Epithelial cell of proximal tubule (primary cell): ENCODE results near the gene TMEM119. TPM values are rescaled to one million over a fixed set of nuclear protein-coding genes. Genes with fewer than 3 reads are reported as not detected.

ENCODE experiments used
- DNase-seq: peaks from one replicate; pipeline ENCODE4 v3.0.0-alpha.2; 2011; ENCODE audit warnings: low read depth
- H3K4me3 ChIP-seq: 2 replicates; pipeline ENCODE4 v1.5.1; 2011; ENCODE audit warnings: low read depth, mild to moderate bottlenecking, low read length
- CTCF ChIP-seq: conservative IDR thresholded peaks from 2 replicates; pipeline ENCODE4 v1.5.1; 2012; ENCODE audit warnings: low read depth, mild to moderate bottlenecking, low read length
- total RNA-seq: library from RNA; depleted of rRNA; stranded (reverse); fragments of >200 nt; gene quantifications from 2 replicates; pipeline ENCODE4 v1.2.3, GENCODE V29; 2015

The TMEM119 gene
- total RNA-seq, 1 donor from 2014 or later: 0.06 TPM

DNA sequence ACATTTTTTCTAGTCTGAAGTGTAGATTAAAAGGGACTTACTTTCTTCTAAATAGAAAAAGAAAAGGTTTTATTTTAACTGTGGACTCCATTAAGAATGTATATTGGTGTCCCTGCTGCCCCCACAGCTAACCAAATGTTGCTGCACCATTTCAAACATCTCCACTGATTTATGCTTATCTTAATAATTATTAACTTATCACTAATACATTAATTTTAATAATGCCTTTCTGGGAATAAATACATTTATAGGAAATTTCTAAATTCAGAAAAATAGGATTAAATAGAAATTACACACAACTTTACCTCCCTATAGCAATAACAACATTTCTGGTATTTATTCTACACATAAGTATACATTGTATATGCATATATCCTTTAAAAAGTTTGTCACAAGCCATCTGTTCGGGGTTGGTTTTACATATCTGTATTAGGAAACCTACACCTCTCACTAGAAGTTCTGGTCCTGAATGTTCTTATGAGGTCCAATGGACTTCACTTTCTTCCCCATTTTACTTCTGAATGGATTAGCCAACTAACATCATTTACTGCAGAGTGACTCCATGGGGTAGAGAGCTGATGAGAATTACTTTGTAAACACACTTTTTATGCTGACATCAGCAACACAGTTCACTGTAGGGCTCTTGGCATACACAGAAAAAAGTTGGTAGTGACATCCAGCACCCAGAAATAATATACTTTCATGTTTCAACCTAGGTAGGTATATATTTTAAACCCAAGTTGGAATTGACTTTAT, 45.2 kb upstream of the TMEM119 start:
- H3K4me3 ChIP-seq: no peak overlapping the region
- TF ChIP-seq CTCF: no peak
- DNase-seq: no peak

DNA sequence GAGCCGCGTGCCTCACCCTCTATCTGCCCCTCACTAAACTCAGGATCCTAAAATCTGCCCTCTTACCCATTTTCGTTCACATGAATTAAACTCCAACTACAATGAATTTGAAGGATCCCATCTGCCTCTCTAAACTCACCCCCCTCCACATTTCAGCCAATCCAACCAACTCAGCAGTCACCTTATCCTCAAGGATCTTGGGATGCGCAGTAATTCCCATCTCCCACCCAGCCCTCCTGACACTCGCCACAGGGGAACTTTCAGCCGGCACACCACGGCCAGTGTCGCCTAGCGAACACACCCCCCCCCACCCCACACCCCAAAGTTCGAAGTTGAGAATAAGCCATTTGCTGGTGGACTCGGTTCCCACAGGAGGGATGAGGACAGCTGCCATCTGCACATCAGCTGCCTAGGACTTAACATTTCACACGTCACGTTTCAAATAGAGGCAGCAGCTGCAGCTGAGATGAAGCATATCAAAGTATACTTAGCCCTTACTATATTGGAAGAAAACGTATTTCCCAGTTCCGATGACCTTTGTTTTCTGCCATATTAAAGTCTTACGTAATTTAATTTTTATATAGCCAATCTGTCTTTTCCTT, 44.5 kb upstream of the TMEM119 start:
- no peak for TF ChIP-seq CTCF
- no peak for DNase-seq
- H3K4me3 ChIP-seq: no peak overlapping the region

DNA sequence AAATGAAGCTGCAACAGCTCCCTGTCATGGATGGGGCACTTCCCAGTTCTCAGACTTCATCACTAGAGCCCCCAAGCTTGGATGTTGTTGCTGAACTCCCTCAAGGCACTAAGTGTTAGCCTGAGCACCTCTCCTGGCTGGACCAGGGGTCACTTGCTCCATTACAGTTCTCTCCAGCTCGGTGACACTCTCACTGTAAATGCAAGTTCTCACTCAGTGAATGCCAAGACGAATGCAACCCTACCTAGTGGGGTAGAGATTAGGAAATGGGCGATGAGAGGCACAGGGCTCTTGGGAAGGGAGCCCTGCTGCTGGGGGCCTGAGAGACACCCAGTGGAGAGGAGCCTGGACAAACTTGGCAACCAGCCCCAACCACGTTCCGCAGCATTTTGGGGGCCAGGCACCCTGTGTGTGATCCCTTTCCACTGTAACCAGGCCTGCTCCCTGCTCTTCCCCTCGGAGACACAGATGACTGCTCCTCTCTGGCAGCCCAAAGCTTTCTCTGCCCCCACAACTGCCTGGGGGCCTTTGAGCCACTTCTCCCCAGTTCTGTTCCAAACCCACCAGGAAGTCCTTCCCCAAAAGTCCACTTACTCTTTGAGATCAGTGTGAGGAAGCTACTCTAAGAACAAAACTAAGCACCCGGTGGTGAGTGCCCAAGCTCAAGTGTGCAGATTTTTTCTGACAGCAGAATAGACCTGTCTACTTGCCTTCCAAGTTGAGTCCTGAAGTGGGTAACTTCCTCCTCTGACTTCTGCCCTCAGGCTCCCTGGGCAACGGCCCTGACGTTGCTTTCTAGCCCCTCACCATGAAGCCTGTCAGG, 43.8 kb upstream of the TMEM119 start:
- TF ChIP-seq CTCF: no peak
- DNase-seq: no peak
- H3K4me3 ChIP-seq: no peak overlapping the region

DNA sequence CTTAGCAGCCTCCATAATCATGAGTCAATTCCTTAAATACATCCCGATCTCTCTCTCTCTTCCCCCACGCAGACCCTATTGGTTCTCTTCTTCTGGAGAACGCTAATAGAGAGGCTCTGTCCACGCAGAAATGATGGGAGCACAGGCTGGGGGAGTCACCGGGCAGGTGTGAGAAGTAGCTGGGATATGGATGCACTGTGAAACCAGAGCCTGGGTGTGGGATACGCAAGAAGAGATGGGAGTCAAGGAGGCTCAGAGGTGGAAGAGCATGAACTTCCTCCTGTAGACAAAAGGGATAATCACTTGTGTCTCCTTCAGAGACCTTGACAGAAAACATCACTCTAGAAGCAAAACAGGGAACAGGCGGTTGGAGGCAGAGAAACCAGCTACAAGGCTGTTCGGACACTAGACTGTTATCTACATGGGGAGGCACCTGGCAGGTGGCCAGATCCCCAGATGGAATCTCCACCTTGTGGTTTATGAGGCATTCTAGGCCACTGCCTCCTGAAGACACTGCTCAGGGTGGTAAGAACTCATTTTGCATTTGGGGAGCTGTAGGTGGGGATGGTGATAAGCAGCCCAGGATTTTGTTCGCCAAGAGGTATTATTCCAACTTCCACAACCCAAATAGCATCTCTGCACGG, 43.0 kb upstream of the TMEM119 start:
- no peak for DNase-seq
- H3K4me3 ChIP-seq: no peak overlapping the region
- no peak for TF ChIP-seq CTCF

DNA sequence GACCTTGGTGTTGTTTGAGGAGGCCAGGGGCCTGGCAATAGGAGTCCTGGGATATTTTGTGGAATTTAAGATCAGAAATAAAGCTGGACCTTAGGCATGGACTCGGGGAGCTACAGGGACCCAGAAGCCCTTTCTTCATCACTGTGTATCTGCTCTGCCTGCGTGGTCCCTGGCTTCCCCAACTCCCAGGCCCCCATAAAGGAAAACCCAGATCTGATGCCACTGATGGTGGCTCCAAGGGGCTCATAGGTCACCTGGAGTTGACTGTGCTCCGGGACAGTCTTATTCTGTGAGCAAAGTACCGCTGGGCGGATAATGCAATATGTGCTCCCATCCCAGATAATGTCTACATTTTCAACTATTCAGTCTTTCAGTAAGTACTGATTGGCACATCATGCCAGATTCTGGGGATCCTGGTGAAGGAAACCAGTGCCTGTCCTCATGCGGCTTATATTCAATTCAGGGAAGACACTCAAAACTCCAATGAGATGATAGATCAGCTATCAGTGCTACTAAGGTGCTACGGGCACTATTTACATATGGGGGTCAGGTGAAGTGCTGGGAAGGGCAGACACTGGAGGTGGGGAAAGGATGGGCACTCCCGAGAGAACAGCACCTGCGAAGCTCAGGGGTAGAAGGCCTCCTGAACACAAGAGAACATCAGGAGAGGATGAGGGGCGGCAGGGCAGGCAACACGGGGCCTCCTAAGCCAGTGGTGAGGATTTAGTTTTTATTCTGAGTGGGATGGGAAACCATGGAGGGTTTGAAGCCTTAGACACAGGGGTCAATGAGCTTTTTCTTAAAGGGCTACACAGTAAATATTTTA, 41.3 kb upstream of the TMEM119 start:
- H3K4me3 ChIP-seq: no peak overlapping the region
- TF ChIP-seq CTCF: no peak
- no peak for DNase-seq

DNA sequence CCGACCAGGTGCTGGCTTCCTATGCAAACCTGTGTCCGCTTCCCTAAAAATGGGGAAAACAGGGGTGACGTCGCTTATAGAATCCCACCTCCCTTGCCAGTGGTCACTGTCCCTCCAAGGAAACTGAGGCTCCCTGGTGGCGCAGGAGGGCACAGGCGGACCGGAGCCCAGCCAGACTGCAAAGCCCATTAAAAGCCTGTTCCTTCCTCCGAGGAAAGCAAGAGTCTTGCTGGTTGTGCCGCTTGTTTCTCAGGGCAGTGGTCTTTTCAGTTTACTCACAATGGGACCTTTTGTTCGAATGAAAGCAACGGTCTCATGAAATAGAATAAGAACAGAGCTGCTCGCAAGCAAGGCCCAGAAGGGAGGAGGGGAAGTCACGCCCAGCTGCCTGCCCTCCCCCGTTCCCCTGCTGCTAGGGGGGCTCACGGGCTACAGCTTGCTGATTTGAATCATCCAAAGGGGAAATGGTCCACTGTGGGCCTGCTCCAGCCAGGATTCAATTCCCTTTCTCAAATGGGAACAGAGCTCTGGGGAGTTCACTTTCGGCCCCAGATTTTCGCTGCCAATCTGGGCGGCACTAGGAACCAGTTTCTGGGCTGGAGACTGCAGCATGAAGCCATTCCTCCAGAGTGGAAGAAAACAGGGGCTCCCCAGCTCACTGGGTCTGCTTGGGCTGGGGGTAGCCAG, 40.4 kb upstream of the TMEM119 start:
- TF ChIP-seq CTCF: no peak
- H3K4me3 ChIP-seq: no peak overlapping the region
- no peak for DNase-seq
